Retina (tissue), 1 donor: ENCODE results near the gene PHACTR3.

Experiments
- DNase-seq: peaks from one replicate; pipeline ENCODE4 v3.0.0-alpha.2; 2016

The PHACTR3 gene

GRCh38 chr20:59823030-59823423, 218.7 kb downstream of the PHACTR3 start:
- no peak for DNase-seq

GRCh38 chr20:59823491-59824259, 219.3 kb downstream of the PHACTR3 start:
- DNase-seq = no peak

- no peak for DNase-seq
These were observed 220.6 kb downstream of the PHACTR3 start for GRCh38 chr20:59824711-59825562.

DNA sequence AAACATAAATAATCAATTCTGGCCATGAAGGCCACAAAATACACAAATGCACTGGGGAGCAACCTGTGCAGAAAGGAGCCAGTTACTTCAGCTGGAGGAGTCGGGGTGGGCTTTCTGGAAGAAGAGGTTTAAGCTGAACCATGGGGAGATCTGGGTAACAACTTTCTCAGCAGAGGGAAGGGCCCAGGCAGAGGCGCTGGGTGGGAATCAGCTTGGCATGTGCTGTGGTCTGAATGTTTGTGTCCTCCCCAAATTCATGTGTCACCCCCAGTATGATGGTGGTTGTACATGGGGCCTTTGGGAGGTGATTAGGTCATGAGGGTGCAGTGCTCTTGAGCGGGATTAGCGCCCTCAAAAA, 221.2 kb downstream of the PHACTR3 start:
- no peak for DNase-seq

DNA sequence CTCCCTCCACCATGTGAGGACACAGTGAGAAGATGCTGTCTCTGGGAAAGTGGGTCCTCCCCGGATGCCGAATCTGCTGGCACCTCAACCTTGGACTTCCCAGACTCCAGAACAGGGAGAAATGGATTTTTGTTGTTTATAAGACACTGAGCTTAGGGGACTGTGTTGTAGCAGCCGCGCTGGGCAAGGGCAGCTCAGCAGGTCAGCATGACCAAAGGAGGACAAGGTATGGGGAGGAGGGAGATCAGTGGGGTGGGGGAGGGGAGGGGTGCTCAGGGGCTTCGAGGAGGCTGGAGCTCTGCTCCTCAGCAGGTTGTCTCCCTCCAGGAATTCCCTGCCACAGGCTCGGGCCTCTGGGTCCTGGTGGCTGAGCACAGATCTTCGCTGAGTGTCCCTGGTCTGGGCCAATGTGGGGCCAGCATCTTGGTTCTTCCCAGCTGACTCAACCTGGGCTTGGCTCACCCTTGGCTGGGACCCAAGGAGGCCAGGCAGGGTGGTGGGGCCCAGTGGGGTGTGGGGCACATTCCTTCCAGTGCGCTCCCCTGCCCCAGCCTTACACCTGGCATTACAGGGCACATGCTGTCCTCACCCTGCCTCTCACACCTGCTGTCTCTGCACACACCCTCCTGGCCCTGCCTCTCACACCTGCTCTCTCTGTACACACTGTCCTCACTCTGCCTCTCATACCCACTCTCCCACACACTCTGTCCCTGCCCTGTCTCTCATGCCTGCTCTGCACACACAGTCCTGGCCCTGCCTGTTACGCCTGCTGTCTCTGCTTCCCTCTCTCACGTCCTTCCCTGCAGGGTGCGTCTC, 221.8 kb downstream of the PHACTR3 start:
- DNase-seq = no peak

DNA sequence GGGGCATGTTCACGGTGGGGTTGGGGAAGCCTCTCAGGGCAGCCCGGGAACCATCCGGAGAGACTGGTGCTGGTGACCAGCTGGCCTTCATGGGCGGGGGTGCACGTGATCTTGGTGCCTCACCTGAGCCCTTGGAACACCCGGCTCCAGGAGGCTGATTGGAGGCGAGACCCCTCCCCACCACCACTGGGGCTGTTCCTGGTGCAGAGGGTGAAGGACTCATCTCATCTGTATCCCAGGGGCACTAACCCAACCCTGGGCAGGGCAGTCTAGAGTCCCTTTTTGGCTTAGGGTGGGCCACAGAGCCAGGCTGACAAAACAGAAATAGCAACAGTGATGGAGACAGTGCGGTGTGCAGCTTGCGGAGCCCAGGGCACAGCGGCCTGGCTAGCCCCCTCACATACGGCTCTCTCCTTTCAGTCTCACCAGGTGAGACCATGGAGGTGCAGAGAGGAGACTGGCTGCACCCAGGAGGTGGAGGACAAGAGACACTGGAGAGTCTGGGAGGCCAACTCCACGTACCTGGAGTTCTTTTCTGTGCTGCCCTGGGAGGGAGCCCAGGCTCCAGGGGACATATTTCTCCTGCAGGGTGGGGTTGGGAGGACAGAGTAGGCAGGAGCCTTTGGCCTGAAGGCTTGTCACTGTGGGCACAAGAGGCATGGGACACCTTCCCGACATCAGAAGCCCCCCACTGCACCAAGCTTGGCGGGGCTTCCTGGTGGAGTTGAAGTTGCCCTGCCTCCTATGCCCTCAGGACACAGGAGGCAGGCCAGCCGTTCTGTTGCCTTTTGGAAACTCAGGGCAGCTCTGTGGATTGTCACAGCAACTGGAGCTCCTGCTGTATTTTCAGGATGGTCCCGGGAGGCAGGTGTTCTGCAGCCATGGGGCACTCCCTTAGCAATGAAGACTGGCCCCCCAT, 223.1 kb downstream of the PHACTR3 start:
- no peak for DNase-seq

- DNase-seq = no peak
These were observed 224.0 kb downstream of the PHACTR3 start for GRCh38 chr20:59828125-59829053.

DNA sequence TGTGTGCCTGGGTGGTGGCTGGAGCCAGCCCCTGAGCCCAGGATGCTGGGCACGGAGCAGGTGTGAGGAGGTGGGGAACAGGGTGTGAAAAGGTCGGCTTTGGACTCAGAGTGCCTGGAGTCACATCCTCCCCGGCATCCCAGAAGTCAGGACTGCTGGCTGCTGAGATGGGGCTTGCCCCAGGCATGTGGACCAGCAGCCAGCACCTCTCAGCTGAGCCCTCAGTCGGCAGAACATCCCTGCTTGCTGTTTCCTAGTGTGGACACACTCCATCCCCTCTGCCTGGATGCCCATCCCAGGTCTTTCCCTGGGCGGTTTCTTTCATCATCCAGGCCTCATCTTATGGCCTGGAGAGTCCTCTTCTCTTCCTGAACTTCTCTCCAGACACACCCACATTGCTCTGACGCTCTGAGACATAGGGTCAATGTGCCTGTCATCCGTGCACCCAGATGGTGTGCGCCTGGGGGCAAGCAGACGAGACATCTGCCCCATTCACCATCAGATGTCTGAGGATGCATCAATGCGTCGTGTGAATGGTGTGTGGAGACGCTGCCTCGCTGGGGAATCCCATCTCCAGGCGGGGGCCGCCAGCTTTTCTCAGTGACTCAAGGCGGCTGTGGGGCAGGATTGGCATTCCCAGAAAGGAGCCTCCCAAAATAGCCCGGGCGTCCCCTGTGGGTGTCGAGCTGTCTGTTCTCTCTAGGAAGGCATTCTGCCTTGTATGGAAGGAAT, 224.9 kb downstream of the PHACTR3 start:
- peak; percentile 56 for DNase-seq

DNA sequence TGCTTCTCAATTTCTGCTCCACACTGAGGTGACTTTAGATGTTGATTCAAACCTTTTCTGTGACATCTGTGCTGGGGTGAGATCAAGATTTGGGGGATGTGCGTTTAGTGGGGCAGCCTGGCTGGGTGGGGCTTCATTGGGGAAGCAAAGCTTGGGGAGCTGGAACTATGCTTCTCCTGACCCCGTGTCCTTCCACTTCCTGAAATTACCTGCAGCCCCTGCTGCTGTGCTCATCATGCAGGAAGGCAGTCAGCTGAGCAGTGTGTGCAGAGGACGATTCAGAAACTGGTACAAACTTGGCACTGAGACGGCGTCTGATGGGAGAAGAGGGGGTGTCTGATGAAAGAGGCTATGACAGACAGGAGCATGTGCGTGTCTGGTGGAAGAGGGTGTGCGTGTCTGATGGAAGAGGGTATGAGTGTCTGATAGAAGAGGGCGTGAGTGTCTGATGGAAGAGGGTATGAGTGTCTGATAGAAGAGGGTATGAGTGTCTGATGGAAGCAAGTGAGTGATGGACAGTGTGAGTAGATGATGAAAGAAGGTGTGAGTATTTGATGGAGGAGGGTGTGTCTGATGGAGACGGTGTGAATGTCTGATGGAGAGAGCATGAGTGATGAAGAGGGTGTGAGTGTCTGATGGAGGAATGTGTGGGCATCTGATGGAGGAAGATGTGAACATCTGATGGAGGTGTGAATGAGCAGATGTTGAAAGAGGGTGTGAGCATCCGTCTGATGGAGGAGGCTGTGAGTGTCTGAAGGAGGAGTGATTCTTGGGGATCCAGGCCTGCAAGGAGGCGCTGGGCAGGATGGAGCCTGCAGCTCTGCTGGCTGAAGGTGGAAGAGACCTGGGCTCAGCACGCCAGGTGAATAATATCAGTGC, 225.7 kb downstream of the PHACTR3 start:
- DNase-seq = no peak

- DNase-seq = no peak
These were observed 226.3 kb downstream of the PHACTR3 start for GRCh38 chr20:59830665-59831023.

GRCh38 chr20:59831024-59831915, 226.9 kb downstream of the PHACTR3 start:
- no peak for DNase-seq

DNA sequence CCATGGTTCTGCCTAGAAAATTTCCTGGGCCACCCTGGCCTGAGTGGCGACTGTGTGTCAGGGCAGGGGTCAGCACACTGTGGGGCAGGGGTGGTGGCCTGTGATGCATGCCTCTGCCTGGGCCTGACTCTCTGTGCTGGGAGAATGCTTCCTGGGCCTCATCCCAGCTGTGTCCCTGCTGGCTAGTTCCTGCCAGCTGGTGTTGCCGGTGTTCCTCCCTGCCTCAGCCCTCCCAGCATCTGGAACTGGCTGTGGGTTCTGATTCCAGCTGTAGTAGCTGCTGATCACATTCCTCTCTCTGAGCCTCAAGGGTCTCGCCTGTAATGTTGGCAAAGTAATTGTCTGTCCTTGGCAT, 227.6 kb downstream of the PHACTR3 start:
- no peak for DNase-seq

- DNase-seq = no peak
These were observed 228.3 kb downstream of the PHACTR3 start for GRCh38 chr20:59832406-59833363.

DNA sequence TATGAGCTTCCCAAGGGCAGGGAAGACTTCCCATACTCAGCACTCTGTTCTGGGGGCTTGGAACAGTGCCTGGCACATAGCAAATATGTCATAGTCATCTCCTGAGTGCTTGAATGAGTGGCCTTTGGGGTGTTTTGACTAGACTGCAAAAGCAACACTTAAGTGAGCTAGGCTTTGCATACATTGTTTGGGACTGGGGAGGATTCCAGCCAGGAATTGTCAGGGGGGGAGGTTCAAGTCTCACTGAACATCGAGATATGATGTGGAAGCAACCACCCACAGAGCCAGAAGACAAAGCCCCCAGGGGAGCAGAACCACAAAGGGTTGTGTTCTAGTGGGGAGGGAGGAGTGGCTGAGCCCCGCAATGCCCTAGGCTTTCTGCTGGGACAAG, 230.7 kb downstream of the PHACTR3 start:
- no peak for DNase-seq

DNA sequence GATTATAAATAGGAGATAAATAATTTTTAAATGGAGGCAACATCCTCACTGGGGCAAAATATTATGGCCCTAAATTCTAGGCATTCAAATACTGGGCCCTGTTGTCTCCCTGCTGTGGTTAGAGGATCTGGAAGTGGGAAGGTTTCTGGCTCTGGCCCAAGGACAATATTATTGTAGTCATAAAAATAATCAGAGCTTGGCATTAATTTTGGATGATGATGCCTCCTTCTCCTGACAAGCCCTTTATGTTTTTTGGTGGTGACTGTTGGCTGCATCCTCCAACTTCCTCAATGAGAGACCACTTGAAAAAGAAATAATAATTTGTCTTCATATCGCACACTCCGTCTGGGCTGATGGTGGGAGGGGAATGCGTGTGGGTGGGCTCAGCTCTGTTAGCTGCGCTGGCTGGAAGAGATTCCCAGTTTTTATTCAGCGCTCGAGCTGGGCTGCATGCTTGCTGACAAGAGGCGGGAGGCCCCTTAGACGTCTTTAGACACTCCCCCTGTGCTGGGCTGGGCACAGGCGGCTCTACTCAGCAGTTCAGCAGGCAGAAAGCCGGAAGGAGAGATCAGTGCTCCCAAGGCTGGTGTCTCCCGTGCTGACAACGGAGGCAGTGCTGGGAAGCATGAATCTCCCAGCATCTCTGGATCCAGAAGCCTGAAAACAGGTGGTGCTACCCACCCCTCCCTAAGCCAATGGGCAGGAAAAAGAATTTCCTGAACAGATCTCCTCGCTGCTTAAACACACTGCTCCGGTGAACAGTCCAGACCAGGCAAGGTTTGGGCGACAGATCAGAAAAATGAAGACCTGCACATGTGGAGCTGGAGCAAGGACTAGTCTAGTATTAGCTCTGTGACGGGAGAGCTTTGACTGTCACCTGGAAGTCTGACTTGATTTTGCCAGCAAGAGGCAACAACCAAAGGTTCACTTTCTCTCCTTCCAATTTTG, 231.4 kb downstream of the PHACTR3 start:
- peak; percentile 76 for DNase-seq

- peak; percentile 48 for DNase-seq
These were observed 232.4 kb downstream of the PHACTR3 start for GRCh38 chr20:59836767-59837166.
